HUDEP-2 (cell line): Measurements from ENCODE around the gene CAVIN4.

Source experiments
- DNase-seq, 76 experiments: peaks; one replicate each; lab custom pipeline; 2025; ENCODE audit not compliant: unreplicated experiment in 76 of 76; lab: John Stamatoyannopoulos, UW

Gene CAVIN4

GRCh38 chr9:100577776-100578448 lies at the start of gene CAVIN4:
TSS of gene CAVIN4 (plus strand) at chr9:100578079. CDS start at chr9:100578144, 65 bp downstream.
- no peak for DNase-seq

GRCh38 chr9:100534401-100534800 lies 43.5 kb upstream of the CAVIN4 start:
- DNase-seq, result no peak

- DNase-seq, result no peak
Observed at GRCh38 chr9:100540327-100540726, 37.6 kb upstream of the CAVIN4 start.

- no peak for DNase-seq
Observed at GRCh38 chr9:100549048-100549447, 28.8 kb upstream of the CAVIN4 start.

- DNase-seq, result no peak
Observed at GRCh38 chr9:100554935-100555401, 22.9 kb upstream of the CAVIN4 start.

GRCh38 chr9:100555471-100555870 lies 22.4 kb upstream of the CAVIN4 start:
- DNase-seq, result no peak

GRCh38 chr9:100557053-100557452 lies 20.8 kb upstream of the CAVIN4 start:
- DNase-seq, result no peak

- no peak for DNase-seq
Observed at GRCh38 chr9:100561256-100561655, 16.6 kb upstream of the CAVIN4 start.

- DNase-seq, result no peak
Observed at GRCh38 chr9:100567856-100568255, 10.0 kb upstream of the CAVIN4 start.

- no peak for DNase-seq
Observed at GRCh38 chr9:100573655-100574260, 4.1 kb upstream of the CAVIN4 start.

GRCh38 chr9:100575006-100575405 lies 2.9 kb upstream of the CAVIN4 start:
- no peak for DNase-seq

GRCh38 chr9:100575765-100576386 lies 2.0 kb upstream of the CAVIN4 start:
- no peak for DNase-seq

GRCh38 chr9:100578610-100579009 lies 731 bp downstream of the CAVIN4 start:
- no peak for DNase-seq

- no peak for DNase-seq
Observed at GRCh38 chr9:100579665-100580064, 1.8 kb downstream of the CAVIN4 start.

GRCh38 chr9:100580257-100580656 lies 2.4 kb downstream of the CAVIN4 start:
- DNase-seq, result no peak

- DNase-seq, result no peak
Observed at GRCh38 chr9:100581081-100581480, 3.2 kb downstream of the CAVIN4 start.

- no peak for DNase-seq
Observed at GRCh38 chr9:100581661-100582060, 3.8 kb downstream of the CAVIN4 start.

GRCh38 chr9:100583014-100583802 lies 5.3 kb downstream of the CAVIN4 start:
- no peak for DNase-seq

GRCh38 chr9:100584951-100585350 lies 7.1 kb downstream of the CAVIN4 start:
- DNase-seq, result no peak

- DNase-seq, result no peak
Observed at GRCh38 chr9:100586093-100586492, 8.2 kb downstream of the CAVIN4 start.

GRCh38 chr9:100587375-100587774 lies 9.5 kb downstream of the CAVIN4 start:
- no peak for DNase-seq
